GM23338 (cell line): ENCODE data around the gene C13orf46. TPM values are rescaled to one million over a fixed set of nuclear protein-coding genes. Genes with fewer than 3 reads are reported as not detected.

Experiments used
- ATAC-seq: fragments of 200-7000 bp; cut with Tn5 transposase; 3 replicates; pipeline ENCODE4 v1.9.1; 2020
- DNase-seq: peaks from one replicate; pipeline ENCODE4 v3.0.0-alpha.2; 2015; ENCODE audit warnings: low spot score
- H2AFZ ChIP-seq: fragments of 200-600 bp; sonication (generic); 2 replicates; pipeline ENCODE4 v1.8.0; 2016; ENCODE audit warnings: antibody characterized with exemption, mild to moderate bottlenecking, moderate library complexity
- H3F3A ChIP-seq: fragments of 200-600 bp; sonication (generic); replicated peaks from 2 replicates; pipeline ENCODE4 v1.8.0; 2017; ENCODE audit warnings: antibody characterized with exemption, mixed run types, low read depth
- H3K27ac ChIP-seq: fragments of 200-600 bp; sonication (generic); 2 replicates; pipeline ENCODE4 v1.6.1; 2016; ENCODE audit warnings: low read depth
- H3K27me3 ChIP-seq: fragments of 200-600 bp; sonication (generic); 2 replicates; pipeline ENCODE4 v1.8.0; 2016; ENCODE audit warnings: mild to moderate bottlenecking, mixed run types, moderate library complexity; ENCODE audit not compliant: insufficient read depth
- H3K36me3 ChIP-seq: fragments of 200-600 bp; sonication (generic); 2 replicates; pipeline ENCODE4 v1.8.0; 2016; ENCODE audit warnings: mild to moderate bottlenecking; ENCODE audit not compliant: insufficient read depth
- H3K4me1 ChIP-seq: fragments of 200-600 bp; sonication (generic); 2 replicates; pipeline ENCODE4 v1.8.0; 2016; ENCODE audit warnings: mild to moderate bottlenecking, moderate library complexity; ENCODE audit not compliant: insufficient read depth
- H3K4me2 ChIP-seq: fragments of 200-600 bp; sonication (generic); 2 replicates; pipeline ENCODE4 v1.7.1; 2017; ENCODE audit warnings: mixed run types
- H3K4me3 ChIP-seq: fragments of 200-600 bp; sonication (generic); 2 replicates; pipeline ENCODE4 v1.6.1; 2016; ENCODE audit warnings: mixed run types
- H3K79me2 ChIP-seq: fragments of 200-600 bp; sonication (generic); replicated peaks from 2 replicates; pipeline ENCODE4 v1.8.0; 2017; ENCODE audit warnings: mild to moderate bottlenecking; ENCODE audit not compliant: insufficient read depth
- H3K9me2 ChIP-seq: fragments of 200-600 bp; sonication (generic); 2 replicates; pipeline ENCODE4 v1.8.0; 2017; ENCODE audit not compliant: insufficient read depth
- H4K20me1 ChIP-seq: fragments of 200-600 bp; sonication (generic); replicated peaks from 2 replicates; pipeline ENCODE4 v1.8.0; 2017; ENCODE audit warnings: mild to moderate bottlenecking; ENCODE audit not compliant: insufficient read depth
- H3K27ac Mint-ChIP-seq: 2 replicates; pipeline ENCODE4 v1.8.0; 2020; ENCODE audit warnings: inconsistent platforms, mild to moderate bottlenecking, moderate library complexity, mixed read lengths
- H3K27me3 Mint-ChIP-seq: 3 replicates; pipeline ENCODE4 v1.8.0; 2022; ENCODE audit warnings: low read depth, mild to moderate bottlenecking, moderate library complexity, mixed read lengths, inconsistent platforms; ENCODE audit not compliant: insufficient read depth, poor library complexity
- H3K36me3 Mint-ChIP-seq: 3 replicates; pipeline ENCODE4 v1.8.0; 2021; ENCODE audit warnings: low read depth, mild to moderate bottlenecking, inconsistent platforms, moderate library complexity, mixed read lengths
- H3K4me1 Mint-ChIP-seq: 3 replicates; pipeline ENCODE4 v1.8.0; 2020; ENCODE audit warnings: mild to moderate bottlenecking, inconsistent platforms, mixed read lengths
- H3K4me3 Mint-ChIP-seq: 3 replicates; pipeline ENCODE4 v1.8.0; 2021; ENCODE audit warnings: moderate library complexity, mild to moderate bottlenecking, inconsistent platforms, mixed read lengths
- H3K9me3 Mint-ChIP-seq: 3 replicates; pipeline ENCODE4 v1.8.0; 2020; ENCODE audit warnings: moderate library complexity, mild to moderate bottlenecking, inconsistent platforms, mixed read lengths
- EZH2 ChIP-seq: fragments of 200-600 bp; sonication (generic); IDR thresholded peaks from one replicate; pipeline ENCODE4 v1.8.0; 2017; ENCODE audit warnings: antibody characterized with exemption, mild to moderate bottlenecking, low read depth; ENCODE audit not compliant: unreplicated experiment
- EZH2phosphoT487 ChIP-seq: fragments of 200-600 bp; sonication (generic); IDR thresholded peaks from one replicate; pipeline ENCODE4 v1.8.1; 2018; ENCODE audit warnings: antibody characterized with exemption; ENCODE audit not compliant: unreplicated experiment
- JUNB ChIP-seq: IDR thresholded peaks from one replicate; pipeline ENCODE4 v1.6.1; 2016; ENCODE audit warnings: antibody characterized with exemption; ENCODE audit not compliant: unreplicated experiment
- NANOG ChIP-seq: IDR thresholded peaks from 2 replicates; pipeline ENCODE4 v1.6.1; 2016; ENCODE audit warnings: antibody characterized with exemption, borderline replicate concordance
- REST ChIP-seq: IDR thresholded peaks from one replicate; pipeline ENCODE4 v1.6.1; 2018; ENCODE audit warnings: antibody characterized with exemption; ENCODE audit not compliant: unreplicated experiment
- ZNF114 ChIP-seq: fragments of 250-450 bp; sonication (Bioruptor Pico); IDR thresholded peaks from 2 replicates; pipeline ENCODE4 v1.5.0; 2020; ENCODE audit warnings: mild to moderate bottlenecking, moderate library complexity
- polyA plus RNA-seq: library from polyadenylated mRNA; unstranded; fragments of >200 nt; fragmentation: Nextera tagmentation; extraction: Ambion mirVana; gene quantifications from 2 replicates; pipeline ENCODE4 v1.2.1, GENCODE V29; 2016
- total RNA-seq: library from RNA; depleted of rRNA; stranded (reverse); fragments of >200 nt; shearing (Covaris generic); gene quantifications from 2 replicates; pipeline ENCODE4 v1.2.3, GENCODE V29; 2014
- TF ChIP-seq, protein P1 (sequence below): IDR thresholded peaks from 2 replicates; pipeline ENCODE4 v1.6.1; 2016; ENCODE audit warnings: antibody characterized with exemption
- TF ChIP-seq, protein P2 (sequence below), 2 experiments: fragments of 200-600 bp in 1 of 2; sonication (generic) in 1 of 2; conservative IDR thresholded peaks; 2 replicates each; pipeline versions ENCODE4 v1.5.1 to v1.6.1; 2016 to 2017; ENCODE audit warnings: antibody characterized with exemption in 2 of 2, low read depth in 2 of 2, mild to moderate bottlenecking in 2 of 2, moderate library complexity in 1 of 2
- TF ChIP-seq, protein P3 (sequence below): fragments of 250-450 bp; sonication (Bioruptor Pico); IDR thresholded peaks from 2 replicates; pipeline ENCODE4 v1.5.0; 2020; ENCODE audit warnings: mild to moderate bottlenecking, moderate library complexity

Gene C13orf46
- total and polyA plus RNA-seq, 2 experiments from 2014 or later, result 0.44 to 1.5 TPM

- no peak overlapping the region for H2AFZ ChIP-seq
- no peaks in the 10 kb centered on the region for H4K20me1 ChIP-seq
- Mint-ChIP-seq H3K9me3 (no peaks in the 10 kb centered on the region), H3K27me3 (peaks cover 3% of the 10 kb centered on the region), H3K27ac (no peak overlapping the region; the same call in 1 of the 2 replicates), H3K4me3 (no peak overlapping the region), H3K4me1 (no peaks in the 10 kb centered on the region), H3K36me3 (peaks cover 13% of the 10 kb centered on the region)
- H3K79me2 ChIP-seq, result no peaks in the 10 kb centered on the region
- DNase-seq (no peak), ATAC-seq (no peak)
- H3K27me3 ChIP-seq, result no peaks in the 10 kb centered on the region
- H3K9me2 ChIP-seq, result no peaks in the 10 kb centered on the region
- no peaks in the 10 kb centered on the region for H3K4me1 ChIP-seq
- H3K36me3 ChIP-seq, result no peaks in the 10 kb centered on the region
- no peak overlapping the region for H3K4me2 ChIP-seq
- H3K4me3 ChIP-seq, result no peak overlapping the region
- no peaks in the 10 kb centered on the region for H3F3A ChIP-seq
- TF ChIP-seq, protein P1, sequence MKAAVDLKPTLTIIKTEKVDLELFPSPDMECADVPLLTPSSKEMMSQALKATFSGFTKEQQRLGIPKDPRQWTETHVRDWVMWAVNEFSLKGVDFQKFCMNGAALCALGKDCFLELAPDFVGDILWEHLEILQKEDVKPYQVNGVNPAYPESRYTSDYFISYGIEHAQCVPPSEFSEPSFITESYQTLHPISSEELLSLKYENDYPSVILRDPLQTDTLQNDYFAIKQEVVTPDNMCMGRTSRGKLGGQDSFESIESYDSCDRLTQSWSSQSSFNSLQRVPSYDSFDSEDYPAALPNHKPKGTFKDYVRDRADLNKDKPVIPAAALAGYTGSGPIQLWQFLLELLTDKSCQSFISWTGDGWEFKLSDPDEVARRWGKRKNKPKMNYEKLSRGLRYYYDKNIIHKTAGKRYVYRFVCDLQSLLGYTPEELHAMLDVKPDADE, result no peak
- TF ChIP-seq, protein P2, sequence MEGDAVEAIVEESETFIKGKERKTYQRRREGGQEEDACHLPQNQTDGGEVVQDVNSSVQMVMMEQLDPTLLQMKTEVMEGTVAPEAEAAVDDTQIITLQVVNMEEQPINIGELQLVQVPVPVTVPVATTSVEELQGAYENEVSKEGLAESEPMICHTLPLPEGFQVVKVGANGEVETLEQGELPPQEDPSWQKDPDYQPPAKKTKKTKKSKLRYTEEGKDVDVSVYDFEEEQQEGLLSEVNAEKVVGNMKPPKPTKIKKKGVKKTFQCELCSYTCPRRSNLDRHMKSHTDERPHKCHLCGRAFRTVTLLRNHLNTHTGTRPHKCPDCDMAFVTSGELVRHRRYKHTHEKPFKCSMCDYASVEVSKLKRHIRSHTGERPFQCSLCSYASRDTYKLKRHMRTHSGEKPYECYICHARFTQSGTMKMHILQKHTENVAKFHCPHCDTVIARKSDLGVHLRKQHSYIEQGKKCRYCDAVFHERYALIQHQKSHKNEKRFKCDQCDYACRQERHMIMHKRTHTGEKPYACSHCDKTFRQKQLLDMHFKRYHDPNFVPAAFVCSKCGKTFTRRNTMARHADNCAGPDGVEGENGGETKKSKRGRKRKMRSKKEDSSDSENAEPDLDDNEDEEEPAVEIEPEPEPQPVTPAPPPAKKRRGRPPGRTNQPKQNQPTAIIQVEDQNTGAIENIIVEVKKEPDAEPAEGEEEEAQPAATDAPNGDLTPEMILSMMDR (conservative IDR thresholded peaks at IDR 0.05; ENCODE audit: low read depth in 2 of 2), result no peak
- no peak for TF ChIP-seq EZH2
- no peak overlapping the region for H3K27ac ChIP-seq
Measured at GRCh38 chr13:114008964-114009589, 35.2 kb upstream of the C13orf46 start.

DNA sequence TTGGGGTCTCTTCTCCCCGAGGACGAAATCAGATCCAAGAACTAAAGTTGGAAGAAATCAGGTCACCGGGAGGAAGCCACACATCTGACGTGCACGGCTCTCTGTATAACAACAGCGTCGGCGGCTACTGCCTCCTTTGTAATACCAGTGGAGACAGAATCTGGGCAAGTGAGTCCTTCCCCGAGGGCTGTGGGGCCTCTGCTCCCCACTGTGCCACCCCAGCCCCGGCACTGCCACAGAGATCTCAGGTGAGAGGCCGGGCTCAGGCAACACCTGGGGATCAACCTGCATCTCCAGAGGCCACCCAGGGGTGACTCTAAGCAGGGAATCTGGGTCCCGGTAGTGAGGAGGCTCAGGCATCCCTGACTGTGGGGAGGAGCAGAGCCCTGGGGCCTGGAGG lies 33.7 kb upstream of the C13orf46 start:
- Histone ChIP-seq H4K20me1 (no peaks in the 10 kb centered on the region), H3K27ac (no peak overlapping the region), H3F3A (no peaks in the 10 kb centered on the region), H3K9me2 (no peaks in the 10 kb centered on the region), H3K4me1 (no peaks in the 10 kb centered on the region), H3K4me2 (no peak overlapping the region), H3K27me3 (no peaks in the 10 kb centered on the region), H3K79me2 (no peaks in the 10 kb centered on the region), H3K4me3 (no peak overlapping the region), H2AFZ (no peak overlapping the region), H3K36me3 (no peaks in the 10 kb centered on the region)
- no peak overlapping the region for H3K27ac Mint-ChIP-seq
- peaks cover 13% of the 10 kb centered on the region for H3K36me3 Mint-ChIP-seq
- no peaks in the 10 kb centered on the region for H3K9me3 Mint-ChIP-seq
- peaks cover 3% of the 10 kb centered on the region for H3K27me3 Mint-ChIP-seq
- no peak for ATAC-seq
- no peak overlapping the region for H3K4me3 Mint-ChIP-seq
- H3K4me1 Mint-ChIP-seq, result no peaks in the 10 kb centered on the region
- DNase-seq, result no peak
- TF ChIP-seq REST (no peak), NANOG (no peak), JUNB (no peak), ZNF114 (CRISPR knock-in tag) (no peak), EZH2 (no peak), EZH2phosphoT487 (no peak)
- TF ChIP-seq, protein P3, sequence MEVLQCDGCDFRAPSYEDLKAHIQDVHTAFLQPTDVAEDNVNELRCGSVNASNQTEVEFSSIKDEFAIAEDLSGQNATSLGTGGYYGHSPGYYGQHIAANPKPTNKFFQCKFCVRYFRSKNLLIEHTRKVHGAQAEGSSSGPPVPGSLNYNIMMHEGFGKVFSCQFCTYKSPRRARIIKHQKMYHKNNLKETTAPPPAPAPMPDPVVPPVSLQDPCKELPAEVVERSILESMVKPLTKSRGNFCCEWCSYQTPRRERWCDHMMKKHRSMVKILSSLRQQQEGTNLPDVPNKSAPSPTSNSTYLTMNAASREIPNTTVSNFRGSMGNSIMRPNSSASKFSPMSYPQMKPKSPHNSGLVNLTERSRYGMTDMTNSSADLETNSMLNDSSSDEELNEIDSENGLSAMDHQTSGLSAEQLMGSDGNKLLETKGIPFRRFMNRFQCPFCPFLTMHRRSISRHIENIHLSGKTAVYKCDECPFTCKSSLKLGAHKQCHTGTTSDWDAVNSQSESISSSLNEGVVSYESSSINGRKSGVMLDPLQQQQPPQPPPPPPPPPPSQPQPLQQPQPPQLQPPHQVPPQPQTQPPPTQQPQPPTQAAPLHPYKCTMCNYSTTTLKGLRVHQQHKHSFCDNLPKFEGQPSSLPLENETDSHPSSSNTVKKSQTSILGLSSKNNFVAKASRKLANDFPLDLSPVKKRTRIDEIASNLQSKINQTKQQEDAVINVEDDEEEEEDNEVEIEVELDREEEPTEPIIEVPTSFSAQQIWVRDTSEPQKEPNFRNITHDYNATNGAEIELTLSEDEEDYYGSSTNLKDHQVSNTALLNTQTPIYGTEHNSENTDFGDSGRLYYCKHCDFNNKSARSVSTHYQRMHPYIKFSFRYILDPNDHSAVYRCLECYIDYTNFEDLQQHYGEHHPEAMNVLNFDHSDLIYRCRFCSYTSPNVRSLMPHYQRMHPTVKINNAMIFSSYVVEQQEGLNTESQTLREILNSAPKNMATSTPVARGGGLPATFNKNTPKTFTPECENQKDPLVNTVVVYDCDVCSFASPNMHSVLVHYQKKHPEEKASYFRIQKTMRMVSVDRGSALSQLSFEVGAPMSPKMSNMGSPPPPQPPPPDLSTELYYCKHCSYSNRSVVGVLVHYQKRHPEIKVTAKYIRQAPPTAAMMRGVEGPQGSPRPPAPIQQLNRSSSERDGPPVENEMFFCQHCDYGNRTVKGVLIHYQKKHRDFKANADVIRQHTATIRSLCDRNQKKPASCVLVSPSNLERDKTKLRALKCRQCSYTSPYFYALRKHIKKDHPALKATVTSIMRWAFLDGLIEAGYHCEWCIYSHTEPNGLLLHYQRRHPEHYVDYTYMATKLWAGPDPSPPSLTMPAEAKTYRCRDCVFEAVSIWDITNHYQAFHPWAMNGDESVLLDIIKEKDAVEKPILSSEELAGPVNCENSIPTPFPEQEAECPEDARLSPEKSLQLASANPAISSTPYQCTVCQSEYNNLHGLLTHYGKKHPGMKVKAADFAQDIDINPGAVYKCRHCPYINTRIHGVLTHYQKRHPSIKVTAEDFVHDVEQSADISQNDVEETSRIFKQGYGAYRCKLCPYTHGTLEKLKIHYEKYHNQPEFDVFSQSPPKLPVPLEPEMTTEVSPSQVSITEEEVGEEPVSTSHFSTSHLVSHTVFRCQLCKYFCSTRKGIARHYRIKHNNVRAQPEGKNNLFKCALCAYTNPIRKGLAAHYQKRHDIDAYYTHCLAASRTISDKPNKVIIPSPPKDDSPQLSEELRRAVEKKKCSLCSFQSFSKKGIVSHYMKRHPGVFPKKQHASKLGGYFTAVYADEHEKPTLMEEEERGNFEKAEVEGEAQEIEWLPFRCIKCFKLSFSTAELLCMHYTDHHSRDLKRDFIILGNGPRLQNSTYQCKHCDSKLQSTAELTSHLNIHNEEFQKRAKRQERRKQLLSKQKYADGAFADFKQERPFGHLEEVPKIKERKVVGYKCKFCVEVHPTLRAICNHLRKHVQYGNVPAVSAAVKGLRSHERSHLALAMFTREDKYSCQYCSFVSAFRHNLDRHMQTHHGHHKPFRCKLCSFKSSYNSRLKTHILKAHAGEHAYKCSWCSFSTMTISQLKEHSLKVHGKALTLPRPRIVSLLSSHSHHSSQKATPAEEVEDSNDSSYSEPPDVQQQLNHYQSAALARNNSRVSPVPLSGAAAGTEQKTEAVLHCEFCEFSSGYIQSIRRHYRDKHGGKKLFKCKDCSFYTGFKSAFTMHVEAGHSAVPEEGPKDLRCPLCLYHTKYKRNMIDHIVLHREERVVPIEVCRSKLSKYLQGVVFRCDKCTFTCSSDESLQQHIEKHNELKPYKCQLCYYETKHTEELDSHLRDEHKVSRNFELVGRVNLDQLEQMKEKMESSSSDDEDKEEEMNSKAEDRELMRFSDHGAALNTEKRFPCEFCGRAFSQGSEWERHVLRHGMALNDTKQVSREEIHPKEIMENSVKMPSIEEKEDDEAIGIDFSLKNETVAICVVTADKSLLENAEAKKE (CRISPR knock-in tag), result no peak
